22Rv1 (cell line): ENCODE measurements around the gene NCKAP5L.

Experiments used
- H3K27ac ChIP-seq: fragments of 450-650 bp; 2 replicates; pipeline ENCODE4 v1.5.1; 2017
- ZFX ChIP-seq: fragments of 450-650 bp; IDR thresholded peaks from 2 replicates; pipeline ENCODE4 v1.6.1; 2017; ENCODE audit warnings: antibody characterized with exemption, borderline replicate concordance
- TF ChIP-seq, protein P1 (sequence below): fragments of 450-650 bp; IDR thresholded peaks from 2 replicates; pipeline ENCODE4 v1.5.1; 2017; ENCODE audit warnings: mild to moderate bottlenecking

The NCKAP5L gene

DNA sequence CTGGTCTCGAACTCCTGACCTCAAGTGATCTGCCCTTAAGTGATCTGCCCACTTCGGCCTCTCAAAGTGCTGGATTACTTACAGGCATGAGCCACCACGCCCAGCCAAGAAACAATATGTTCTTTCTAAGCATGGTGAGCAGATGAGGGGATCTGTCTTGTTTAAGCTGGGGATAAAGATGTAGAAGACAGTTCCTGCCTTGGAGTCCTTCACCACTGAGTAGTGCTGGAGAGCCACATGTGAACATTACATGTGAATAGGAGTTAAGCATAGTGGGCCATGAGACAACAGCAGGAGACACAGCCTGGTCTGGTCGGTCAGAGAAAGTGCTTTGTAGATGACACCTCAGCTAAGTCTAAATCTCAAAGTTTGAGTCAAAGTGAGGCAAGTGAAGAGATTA, 60.9 kb downstream of the NCKAP5L start:
- H3K27ac ChIP-seq, result no peak overlapping the region
- TF ChIP-seq, protein P1, sequence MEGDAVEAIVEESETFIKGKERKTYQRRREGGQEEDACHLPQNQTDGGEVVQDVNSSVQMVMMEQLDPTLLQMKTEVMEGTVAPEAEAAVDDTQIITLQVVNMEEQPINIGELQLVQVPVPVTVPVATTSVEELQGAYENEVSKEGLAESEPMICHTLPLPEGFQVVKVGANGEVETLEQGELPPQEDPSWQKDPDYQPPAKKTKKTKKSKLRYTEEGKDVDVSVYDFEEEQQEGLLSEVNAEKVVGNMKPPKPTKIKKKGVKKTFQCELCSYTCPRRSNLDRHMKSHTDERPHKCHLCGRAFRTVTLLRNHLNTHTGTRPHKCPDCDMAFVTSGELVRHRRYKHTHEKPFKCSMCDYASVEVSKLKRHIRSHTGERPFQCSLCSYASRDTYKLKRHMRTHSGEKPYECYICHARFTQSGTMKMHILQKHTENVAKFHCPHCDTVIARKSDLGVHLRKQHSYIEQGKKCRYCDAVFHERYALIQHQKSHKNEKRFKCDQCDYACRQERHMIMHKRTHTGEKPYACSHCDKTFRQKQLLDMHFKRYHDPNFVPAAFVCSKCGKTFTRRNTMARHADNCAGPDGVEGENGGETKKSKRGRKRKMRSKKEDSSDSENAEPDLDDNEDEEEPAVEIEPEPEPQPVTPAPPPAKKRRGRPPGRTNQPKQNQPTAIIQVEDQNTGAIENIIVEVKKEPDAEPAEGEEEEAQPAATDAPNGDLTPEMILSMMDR, result no peak
- TF ChIP-seq ZFX, result no peak

DNA sequence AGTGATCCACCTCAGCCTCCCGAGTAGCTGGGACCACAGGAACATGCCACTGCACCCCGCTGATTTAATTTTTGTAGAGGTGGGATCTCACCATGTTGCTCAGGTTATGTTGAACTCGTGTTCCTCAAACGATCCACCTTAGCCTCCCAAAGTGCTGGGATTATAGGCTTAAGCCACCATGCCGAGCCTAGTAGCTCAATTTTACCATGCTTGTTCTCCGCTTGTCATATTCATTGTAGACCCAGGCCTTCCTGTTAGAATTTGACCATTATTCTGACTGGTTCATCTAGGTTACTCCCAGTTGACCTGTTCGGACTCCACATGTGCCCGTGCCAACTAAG, 62.1 kb downstream of the NCKAP5L start:
- no peak overlapping the region; the same call in 1 of the 2 replicates for H3K27ac ChIP-seq
- TF ChIP-seq, protein P1, result no peak
- no peak for TF ChIP-seq ZFX

DNA sequence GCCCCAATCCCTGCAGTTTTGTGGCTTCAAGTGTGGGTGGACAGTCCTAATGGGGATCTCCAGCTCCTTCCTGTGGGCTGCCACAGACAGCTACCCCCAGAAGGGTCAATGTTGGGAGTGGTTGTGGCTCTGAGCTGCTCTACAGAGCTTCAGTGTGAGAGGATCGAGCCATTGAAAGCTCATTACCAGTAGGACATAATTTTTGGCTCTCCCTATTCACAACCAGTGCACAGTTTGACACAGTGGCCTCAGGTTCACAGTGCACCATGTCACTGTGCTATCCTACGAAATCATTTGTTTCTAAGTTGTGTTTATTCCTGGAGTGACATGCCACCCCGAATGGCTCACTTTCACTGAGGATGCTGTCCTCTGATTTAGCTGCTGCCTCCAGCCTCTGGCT, 64.1 kb downstream of the NCKAP5L start:
- no peak overlapping the region; the same call in 1 of the 2 replicates for H3K27ac ChIP-seq
- TF ChIP-seq ZFX, result no peak
- TF ChIP-seq, protein P1, result no peak

DNA sequence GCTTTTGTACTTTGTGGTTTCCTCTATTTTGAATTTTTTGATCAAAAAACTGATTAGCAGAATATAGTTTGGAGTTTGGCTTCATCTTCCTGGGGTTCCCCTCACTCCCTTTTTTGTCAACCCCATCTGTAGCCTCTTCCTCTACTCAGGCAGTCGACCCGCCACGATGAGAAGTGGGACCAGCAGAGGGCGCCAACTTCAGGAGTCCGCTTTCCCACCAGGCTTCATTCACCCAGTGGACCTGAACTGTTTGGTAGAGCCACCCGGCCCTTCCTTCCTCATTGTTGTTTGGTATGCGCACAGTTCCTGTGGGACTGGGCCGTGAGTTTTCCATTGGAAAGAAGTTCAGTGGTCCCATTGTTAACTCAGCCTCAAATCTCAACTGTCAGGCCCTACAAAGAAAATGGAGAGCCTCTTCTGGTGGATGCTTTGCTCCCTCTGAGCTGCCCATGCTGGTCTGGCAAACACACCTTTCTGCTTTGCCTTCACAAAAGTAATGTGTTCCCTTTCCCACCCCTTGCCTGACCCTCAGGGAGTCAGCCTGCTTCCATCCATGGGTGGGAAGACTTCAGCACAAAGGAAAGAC, 65.1 kb downstream of the NCKAP5L start:
- TF ChIP-seq ZFX, result no peak
- TF ChIP-seq, protein P1, result peak; percentile 97
- H3K27ac ChIP-seq, result no peak overlapping the region

DNA sequence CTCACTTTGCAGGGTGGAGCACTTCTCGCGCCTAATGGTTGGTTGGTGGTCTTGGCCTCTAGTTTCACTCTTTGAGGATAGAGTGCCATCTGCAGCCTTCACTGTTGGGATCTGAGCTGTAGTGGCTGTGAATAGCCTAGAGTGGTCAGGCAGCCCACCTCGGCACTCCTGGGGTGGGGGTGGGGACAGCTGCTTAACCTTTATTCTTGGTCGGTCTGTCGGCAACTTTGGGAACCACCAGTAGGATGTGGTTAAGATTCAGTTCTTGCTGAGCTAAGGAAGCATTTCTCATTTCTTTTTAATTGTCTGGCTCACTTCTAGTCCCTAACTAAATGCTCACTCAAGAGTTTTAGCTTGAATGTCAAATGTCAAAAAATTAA, 65.8 kb downstream of the NCKAP5L start:
- TF ChIP-seq, protein P1, result no peak
- no peak for TF ChIP-seq ZFX
- H3K27ac ChIP-seq, result 0 out of 2 replicates have a peak overlapping the region, but pooled peaks have one; percentile 0

DNA sequence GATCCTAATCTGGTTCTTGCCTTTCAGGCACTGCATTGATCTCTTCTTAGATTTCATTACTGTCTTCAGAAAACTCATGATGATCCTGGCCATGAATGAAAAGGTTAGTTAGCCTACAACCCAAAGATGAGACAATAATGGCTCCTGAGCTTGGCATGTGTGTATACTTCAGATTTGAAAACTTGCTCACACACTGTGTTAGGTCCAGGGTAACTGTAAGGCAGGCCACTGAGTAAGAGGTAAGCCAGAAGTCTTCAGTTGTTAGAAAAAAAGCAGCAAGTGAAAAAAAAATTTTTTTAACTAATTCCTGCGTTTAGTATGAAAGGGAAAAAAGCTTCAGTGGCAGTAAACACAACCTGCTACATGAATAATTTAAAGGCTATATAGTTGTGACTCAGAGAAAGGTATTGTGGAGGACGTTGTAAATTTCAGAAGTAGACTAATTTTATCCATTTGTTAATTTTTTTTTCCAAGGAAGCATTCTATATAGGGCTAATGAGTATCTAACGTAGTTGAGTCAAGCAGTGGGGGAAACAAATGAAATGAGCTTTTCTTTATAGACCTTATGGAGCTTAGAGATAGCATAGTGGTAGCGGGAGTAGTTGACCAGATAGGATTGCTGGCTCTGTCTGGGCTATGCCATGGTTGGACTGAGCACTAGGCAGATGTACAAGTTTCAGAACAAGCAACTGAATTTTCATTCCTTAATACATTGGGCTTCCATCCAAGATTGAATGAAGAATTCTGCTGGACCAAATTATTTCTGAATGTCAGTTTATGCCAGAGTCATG, 66.3 kb downstream of the NCKAP5L start:
- TF ChIP-seq, protein P1, result no peak
- TF ChIP-seq ZFX, result no peak
- H3K27ac ChIP-seq, result peak overlapping the region; percentile 0; the same call in 1 of the 2 replicates

DNA sequence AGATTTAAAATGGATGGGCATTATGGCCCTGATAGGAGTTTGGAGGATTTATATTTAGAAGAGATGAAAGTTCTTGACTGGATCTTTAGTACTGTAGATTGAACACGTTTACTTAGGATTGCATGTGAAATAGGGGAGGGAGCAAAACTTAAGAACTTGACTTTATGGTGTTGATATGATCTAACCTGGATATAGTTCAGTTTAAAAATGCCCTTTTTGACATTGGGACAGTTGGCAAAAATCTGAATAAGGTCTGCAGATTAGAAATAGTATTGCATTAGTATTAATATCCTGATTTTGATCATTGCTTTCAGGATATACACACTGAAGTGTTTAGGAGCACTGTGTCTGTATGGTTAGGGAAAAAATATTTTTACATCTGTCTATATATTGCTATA, 77.2 kb downstream of the NCKAP5L start:
- no peak for TF ChIP-seq ZFX
- TF ChIP-seq, protein P1, result no peak
- H3K27ac ChIP-seq, result peak overlapping the region; percentile 14; the same call in 1 of the 2 replicates
